Measurements from ENCODE around the gene GPR25. TPM values are rescaled to one million over a fixed set of nuclear protein-coding genes. Genes with fewer than 3 reads are reported as not detected.

Gene GPR25
- total and polyA plus RNA-seq, 10 of the 15 experiments (the other 5 are each of a cell fraction or from before 2014, with no cell fraction given), result not detected

DNA sequence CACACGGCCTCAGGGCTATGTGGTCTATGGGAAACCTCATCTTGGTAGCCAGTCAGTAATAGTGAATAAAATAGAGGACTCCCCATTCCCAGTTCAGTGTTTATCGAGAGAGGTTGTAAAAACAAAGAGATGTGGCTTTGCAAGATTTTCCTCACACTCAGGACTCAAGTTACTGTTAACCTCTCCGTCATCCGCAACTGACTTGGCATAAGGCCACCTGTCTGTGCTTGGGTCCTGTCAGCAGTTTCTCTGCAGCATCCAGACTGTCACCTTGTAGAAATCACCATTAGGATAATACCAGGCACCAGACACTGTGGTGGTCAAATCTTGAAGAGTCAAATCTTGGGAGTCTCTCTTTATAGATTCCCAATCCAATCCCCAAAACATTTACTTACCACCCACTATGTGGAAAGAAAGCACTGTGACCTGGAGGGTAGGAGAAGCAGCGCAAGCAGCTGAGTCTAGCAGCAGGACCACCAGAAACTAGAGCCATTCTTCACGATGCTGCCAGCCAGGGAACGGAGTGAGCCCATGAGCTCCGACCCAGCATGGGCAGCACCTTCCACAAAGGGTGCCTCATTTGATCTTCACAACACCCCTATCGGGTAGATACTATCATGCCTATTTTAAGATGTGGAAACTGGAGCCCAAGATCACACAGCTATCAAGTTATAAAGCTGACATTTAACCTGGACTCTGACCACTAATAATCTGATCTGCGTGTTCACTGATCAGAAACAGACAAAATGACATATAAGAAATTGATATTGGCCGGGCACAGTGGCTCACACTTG is 5.6 kb upstream of the GPR25 start (continued):
- TF ChIP-seq SKIL (IDR thresholded peaks at IDR 0.05; ENCODE audit: low read depth, poor library complexity, severe bottlenecking) (no peak), SUZ12 (IDR thresholded peaks at IDR 0.05; ENCODE audit: unreplicated experiment) (no peak), EP300 (IDR thresholded peaks at IDR 0.05; ENCODE audit: borderline replicate concordance in 1 of 2, control insufficient read depth in 1 of 2, low read depth in 2 of 2, low read length in 2 of 2) (0 out of 4 replicates have a peak, but pooled peaks of 1 of the 2 experiments have one; percentile 19), MLLT1 (IDR thresholded peaks at IDR 0.05) (0 out of 2 replicates have a peak, but pooled peaks have one; percentile 35), FOXK2 (IDR thresholded peaks at IDR 0.05) (no peak), NFYB (IDR thresholded peaks at IDR 0.05; ENCODE audit: insufficient read depth, low read depth, low read length) (0 out of 2 replicates have a peak, but pooled peaks have one; percentile 5), BHLHE40 (IDR thresholded peaks at IDR 0.05; ENCODE audit: borderline replicate concordance in 1 of 2, low read depth in 2 of 2, low read length in 1 of 2) (no peak), IKZF1 (conservative IDR thresholded peaks at IDR 0.05) (peak; percentile 8; the same call in 1 of the 2 replicates), WRNIP1 (IDR thresholded peaks at IDR 0.05; ENCODE audit: borderline replicate concordance, low read depth, low read length) (peak; percentile 91; the same call in 1 of the 2 replicates), NFIC (IDR thresholded peaks at IDR 0.05; ENCODE audit: low read depth, low read length) (no peak), PAX5 (IDR thresholded peaks at IDR 0.05; ENCODE audit: borderline replicate concordance, low read depth, low read length) (no peak), SIX5 (IDR thresholded peaks at IDR 0.05; ENCODE audit: low read depth, low read length, severe bottlenecking) (no peak), SMC3 (IDR thresholded peaks at IDR 0.05; ENCODE audit: borderline replicate concordance, low read length) (peak; percentile 5; the same call in 1 of the 2 replicates), HDAC2 (IDR thresholded peaks at IDR 0.05) (no peak)
- TF ChIP-seq, protein P1, sequence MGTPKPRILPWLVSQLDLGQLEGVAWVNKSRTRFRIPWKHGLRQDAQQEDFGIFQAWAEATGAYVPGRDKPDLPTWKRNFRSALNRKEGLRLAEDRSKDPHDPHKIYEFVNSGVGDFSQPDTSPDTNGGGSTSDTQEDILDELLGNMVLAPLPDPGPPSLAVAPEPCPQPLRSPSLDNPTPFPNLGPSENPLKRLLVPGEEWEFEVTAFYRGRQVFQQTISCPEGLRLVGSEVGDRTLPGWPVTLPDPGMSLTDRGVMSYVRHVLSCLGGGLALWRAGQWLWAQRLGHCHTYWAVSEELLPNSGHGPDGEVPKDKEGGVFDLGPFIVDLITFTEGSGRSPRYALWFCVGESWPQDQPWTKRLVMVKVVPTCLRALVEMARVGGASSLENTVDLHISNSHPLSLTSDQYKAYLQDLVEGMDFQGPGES (IDR thresholded peaks at IDR 0.05), result no peak
